ENCODE data around the gene PKD2L1. TPM values are rescaled to one million over a fixed set of nuclear protein-coding genes. Genes with fewer than 3 reads are reported as not detected.

Gene PKD2L1
- total RNA-seq, 1 donor, result not detected

DNA sequence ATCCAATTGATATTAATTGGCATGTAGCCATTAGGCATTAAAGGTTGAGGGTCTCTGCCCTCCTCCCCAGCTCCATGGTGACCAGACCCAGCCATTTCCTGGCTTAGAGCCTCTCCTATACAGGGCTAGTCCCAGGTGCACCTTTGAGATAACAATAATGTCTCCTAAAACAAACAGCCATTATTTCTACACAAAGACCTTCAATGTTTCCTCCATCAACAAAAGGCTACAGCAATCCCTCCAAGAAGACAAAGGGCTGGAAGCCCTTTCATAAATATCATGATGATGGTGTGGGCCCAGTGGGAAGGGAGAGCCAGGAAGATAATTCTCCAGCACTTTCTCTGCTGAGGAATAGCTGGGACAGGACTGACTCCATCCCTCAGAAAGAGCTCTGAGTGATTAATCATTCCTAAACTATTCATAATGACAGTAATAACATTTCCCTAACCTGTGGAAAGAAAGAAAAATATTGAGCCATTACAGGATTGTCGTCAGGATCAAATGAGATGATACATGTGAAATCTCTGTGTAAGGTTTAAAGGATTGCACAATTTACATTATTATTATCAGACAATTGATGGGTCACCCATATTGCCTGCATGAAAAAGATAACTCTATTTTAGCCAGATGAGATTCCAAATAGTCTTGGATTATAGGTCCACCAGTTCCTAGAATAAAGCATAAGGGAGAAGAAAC, 10.2 kb downstream of the PKD2L1 start:
- DNase-seq (ENCODE audit: insufficient read length, low spot score, missing footprints), result no peak

DNA sequence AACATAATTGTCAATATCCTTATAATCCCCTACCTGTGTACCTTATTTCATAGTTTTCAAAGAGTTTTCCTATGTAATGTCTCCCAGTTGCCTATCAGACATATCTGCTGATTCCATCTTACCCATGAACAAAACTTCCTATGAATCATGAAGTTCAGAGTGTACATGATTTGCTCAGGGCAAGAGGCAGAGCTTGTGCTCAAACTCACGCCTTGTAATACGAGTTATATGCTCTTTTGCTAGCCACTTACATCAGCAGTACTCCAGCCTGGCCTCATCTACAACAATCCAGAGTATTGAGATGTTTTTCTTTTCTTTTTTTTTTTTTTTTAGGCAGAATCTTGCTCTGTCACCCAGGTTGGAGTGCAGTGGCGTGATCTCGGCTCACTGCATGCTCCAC, 11.8 kb downstream of the PKD2L1 start:
- Histone ChIP-seq H4K20me1 (ENCODE audit: insufficient read depth, low read length) (no peaks in the 10 kb centered on the region), H3K4me3 (ENCODE audit: insufficient read depth, low read length) (no peak overlapping the region), H3K4me2 (ENCODE audit: insufficient read depth, low read length) (no peak overlapping the region), H3K9me3 (ENCODE audit: low read depth, low read length) (no peaks in the 10 kb centered on the region), H2AFZ (ENCODE audit: low read length) (no peak overlapping the region), H3K79me2 (ENCODE audit: insufficient read depth, low read length) (no peaks in the 10 kb centered on the region), H3K36me3 (ENCODE audit: insufficient read depth, low read length) (no peaks in the 10 kb centered on the region), H3K27me3 (ENCODE audit: insufficient read depth, low read length) (peaks cover 32% of the 10 kb centered on the region), H3K4me1 (ENCODE audit: insufficient read depth, low read length) (no peaks in the 10 kb centered on the region), H3K27ac (ENCODE audit: low read depth, low read length) (no peak overlapping the region)
- DNase-seq (ENCODE audit: insufficient read length, low spot score, missing footprints), result no peak
- TF ChIP-seq, protein P1, sequence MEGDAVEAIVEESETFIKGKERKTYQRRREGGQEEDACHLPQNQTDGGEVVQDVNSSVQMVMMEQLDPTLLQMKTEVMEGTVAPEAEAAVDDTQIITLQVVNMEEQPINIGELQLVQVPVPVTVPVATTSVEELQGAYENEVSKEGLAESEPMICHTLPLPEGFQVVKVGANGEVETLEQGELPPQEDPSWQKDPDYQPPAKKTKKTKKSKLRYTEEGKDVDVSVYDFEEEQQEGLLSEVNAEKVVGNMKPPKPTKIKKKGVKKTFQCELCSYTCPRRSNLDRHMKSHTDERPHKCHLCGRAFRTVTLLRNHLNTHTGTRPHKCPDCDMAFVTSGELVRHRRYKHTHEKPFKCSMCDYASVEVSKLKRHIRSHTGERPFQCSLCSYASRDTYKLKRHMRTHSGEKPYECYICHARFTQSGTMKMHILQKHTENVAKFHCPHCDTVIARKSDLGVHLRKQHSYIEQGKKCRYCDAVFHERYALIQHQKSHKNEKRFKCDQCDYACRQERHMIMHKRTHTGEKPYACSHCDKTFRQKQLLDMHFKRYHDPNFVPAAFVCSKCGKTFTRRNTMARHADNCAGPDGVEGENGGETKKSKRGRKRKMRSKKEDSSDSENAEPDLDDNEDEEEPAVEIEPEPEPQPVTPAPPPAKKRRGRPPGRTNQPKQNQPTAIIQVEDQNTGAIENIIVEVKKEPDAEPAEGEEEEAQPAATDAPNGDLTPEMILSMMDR (IDR thresholded peaks at IDR 0.05; ENCODE audit: extremely low read depth, low read depth, low read length), result no peak

More for the DNA sequence above, 10.2 kb downstream of the PKD2L1 start:
- Histone ChIP-seq H3K27ac (ENCODE audit: low read depth, low read length) (no peak overlapping the region), H3K4me3 (ENCODE audit: insufficient read depth, low read length) (no peak overlapping the region), H3K9me3 (ENCODE audit: low read depth, low read length) (no peaks in the 10 kb centered on the region), H2AFZ (ENCODE audit: low read length) (no peak overlapping the region), H3K79me2 (ENCODE audit: insufficient read depth, low read length) (no peaks in the 10 kb centered on the region), H3K27me3 (ENCODE audit: insufficient read depth, low read length) (peaks cover 23% of the 10 kb centered on the region), H4K20me1 (ENCODE audit: insufficient read depth, low read length) (no peaks in the 10 kb centered on the region), H3K36me3 (ENCODE audit: insufficient read depth, low read length) (no peaks in the 10 kb centered on the region), H3K4me1 (ENCODE audit: insufficient read depth, low read length) (no peaks in the 10 kb centered on the region), H3K4me2 (ENCODE audit: insufficient read depth, low read length) (no peak overlapping the region)
- TF ChIP-seq, protein P1 (IDR thresholded peaks at IDR 0.05; ENCODE audit: extremely low read depth, low read depth, low read length), result no peak

DNA sequence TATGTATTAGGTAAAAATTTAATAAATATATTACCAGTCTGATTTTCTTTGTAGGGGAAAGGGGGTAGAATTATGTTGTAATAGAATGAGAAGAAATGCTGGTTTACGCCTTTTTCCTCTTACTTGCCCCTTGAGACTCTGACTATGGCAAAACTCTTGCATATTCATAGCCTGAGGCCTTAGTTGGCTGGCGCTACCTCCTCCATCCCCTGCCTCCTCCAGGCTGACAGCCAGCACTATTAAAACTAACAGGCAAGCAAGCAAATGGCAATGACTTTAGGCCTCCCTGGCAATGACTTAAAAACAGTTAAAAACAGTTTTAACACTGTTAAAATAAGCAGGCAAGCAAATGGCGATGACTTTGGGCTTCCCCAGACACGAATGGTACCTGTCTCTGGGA, 14.4 kb downstream of the PKD2L1 start:
- no peaks in the 10 kb centered on the region for H4K20me1 ChIP-seq (ENCODE audit: insufficient read depth, low read length)
- no peaks in the 10 kb centered on the region for H3K9me3 ChIP-seq (ENCODE audit: low read depth, low read length)
- no peaks in the 10 kb centered on the region for H3K36me3 ChIP-seq (ENCODE audit: insufficient read depth, low read length)
- H3K4me2 ChIP-seq (ENCODE audit: insufficient read depth, low read length), result no peak overlapping the region
- H3K27ac ChIP-seq (ENCODE audit: low read depth, low read length), result no peak overlapping the region
- H3K4me1 ChIP-seq (ENCODE audit: insufficient read depth, low read length), result no peaks in the 10 kb centered on the region
- no peak overlapping the region for H2AFZ ChIP-seq (ENCODE audit: low read length)
- no peak overlapping the region for H3K4me3 ChIP-seq (ENCODE audit: insufficient read depth, low read length)
- TF ChIP-seq, protein P1 (IDR thresholded peaks at IDR 0.05; ENCODE audit: extremely low read depth, low read depth, low read length), result no peak
- H3K79me2 ChIP-seq (ENCODE audit: insufficient read depth, low read length), result no peaks in the 10 kb centered on the region
- peaks cover 49% of the 10 kb centered on the region for H3K27me3 ChIP-seq (ENCODE audit: insufficient read depth, low read length)
- no peak for DNase-seq (ENCODE audit: insufficient read length, low spot score, missing footprints)

DNA sequence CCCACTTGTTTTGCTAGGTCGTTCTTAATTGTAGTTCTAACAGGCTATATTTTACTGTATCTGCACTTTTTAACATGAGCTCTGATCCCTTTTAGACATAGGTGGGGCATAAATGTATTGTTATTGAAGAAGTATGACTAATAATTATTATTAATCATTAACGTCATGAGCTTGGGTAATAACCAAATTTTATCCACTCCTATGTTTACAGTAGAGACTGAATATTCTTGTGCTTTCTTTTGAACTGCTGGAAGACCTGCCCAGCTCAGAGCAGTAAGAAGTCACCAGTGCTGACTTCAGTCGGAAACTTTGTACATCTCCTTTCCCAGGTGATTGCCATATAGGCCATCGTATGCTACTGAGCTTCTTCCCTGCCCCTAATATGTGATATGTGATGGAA, 18.7 kb downstream of the PKD2L1 start:
- Histone ChIP-seq H2AFZ (ENCODE audit: low read length) (no peak overlapping the region), H3K27ac (ENCODE audit: low read depth, low read length) (no peak overlapping the region), H3K4me3 (ENCODE audit: insufficient read depth, low read length) (no peak overlapping the region), H3K9me3 (ENCODE audit: low read depth, low read length) (no peaks in the 10 kb centered on the region), H3K4me2 (ENCODE audit: insufficient read depth, low read length) (no peak overlapping the region), H4K20me1 (ENCODE audit: insufficient read depth, low read length) (no peaks in the 10 kb centered on the region), H3K79me2 (ENCODE audit: insufficient read depth, low read length) (no peaks in the 10 kb centered on the region), H3K4me1 (ENCODE audit: insufficient read depth, low read length) (peaks cover 6% of the 10 kb centered on the region), H3K36me3 (ENCODE audit: insufficient read depth, low read length) (no peaks in the 10 kb centered on the region), H3K27me3 (ENCODE audit: insufficient read depth, low read length) (peaks cover 49% of the 10 kb centered on the region)
- TF ChIP-seq, protein P1 (IDR thresholded peaks at IDR 0.05; ENCODE audit: extremely low read depth, low read depth, low read length), result no peak
- DNase-seq (ENCODE audit: insufficient read length, low spot score, missing footprints), result no peak

Measured in osteoblast (primary cell).